ENCODE measurements around the gene PLEKHG3.
A peak's percentile ranks its signal among the peaks of the same experiment; 100 is the strongest.

Gene PLEKHG3

DNA sequence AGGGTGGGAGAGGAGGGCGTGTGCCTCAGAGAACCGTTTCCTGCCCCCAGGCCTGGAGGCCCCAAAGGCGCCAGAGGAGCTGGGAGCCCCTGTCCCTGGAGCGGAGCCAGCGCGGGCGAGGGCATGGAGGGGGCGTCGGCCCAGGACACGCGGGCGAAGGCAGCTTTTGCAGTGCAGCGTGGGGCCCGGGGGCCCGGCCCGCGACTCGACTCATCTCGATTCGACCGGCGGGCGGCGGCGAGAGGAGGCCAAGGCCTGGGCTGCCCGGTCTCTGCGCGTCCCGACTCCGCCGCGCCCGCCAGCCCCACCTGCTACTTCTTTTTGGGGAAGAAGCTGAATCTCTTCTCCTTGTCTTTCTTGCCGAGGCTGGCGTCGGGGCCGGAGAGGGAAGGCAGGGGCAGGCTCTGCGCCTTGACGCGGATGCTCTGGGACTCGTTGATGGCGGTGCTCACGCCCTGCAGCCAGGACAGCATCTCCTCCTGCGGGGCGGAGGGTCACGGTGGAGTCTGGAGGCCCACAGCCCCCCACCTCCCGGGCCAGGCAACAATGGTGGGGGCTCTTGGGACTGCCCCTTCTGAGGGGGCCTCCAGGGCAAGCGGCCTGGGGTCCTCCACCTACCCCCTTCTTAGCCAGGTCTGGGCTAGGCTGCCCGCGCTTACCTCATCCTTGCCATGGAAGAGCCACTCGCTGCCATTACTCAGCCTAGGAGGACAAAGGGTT, 44.9 kb downstream of the PLEKHG3 start:
- DNase-seq = no peak

GRCh38 chr14:64752909-64753308, 48.7 kb downstream of the PLEKHG3 start:
- no peak for DNase-seq

- no peak for DNase-seq
Measured at GRCh38 chr14:64753374-64753773, 49.1 kb downstream of the PLEKHG3 start.

DNA sequence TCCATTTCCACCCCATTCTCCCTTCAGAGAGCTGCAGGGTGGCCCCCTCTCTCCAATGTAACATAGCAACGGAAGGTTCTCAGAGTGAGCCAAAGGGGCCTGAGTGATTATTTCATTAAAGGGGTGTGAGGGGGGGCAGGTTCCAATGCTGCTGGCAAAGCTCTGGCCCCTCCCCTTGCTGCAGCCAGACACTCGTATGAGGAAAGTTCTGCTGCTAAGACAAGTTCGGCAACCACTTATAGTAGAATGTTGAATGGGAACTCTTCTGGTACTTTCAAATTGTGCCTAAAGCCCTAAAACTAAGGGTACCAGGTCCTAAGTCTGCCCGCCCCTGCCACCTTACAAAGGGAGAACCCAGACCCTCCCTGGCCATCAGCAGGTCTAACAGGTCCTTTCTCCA, 49.8 kb downstream of the PLEKHG3 start:
- DNase-seq = no peak

GRCh38 chr14:64754685-64755084, 50.5 kb downstream of the PLEKHG3 start:
- no peak for DNase-seq

DNA sequence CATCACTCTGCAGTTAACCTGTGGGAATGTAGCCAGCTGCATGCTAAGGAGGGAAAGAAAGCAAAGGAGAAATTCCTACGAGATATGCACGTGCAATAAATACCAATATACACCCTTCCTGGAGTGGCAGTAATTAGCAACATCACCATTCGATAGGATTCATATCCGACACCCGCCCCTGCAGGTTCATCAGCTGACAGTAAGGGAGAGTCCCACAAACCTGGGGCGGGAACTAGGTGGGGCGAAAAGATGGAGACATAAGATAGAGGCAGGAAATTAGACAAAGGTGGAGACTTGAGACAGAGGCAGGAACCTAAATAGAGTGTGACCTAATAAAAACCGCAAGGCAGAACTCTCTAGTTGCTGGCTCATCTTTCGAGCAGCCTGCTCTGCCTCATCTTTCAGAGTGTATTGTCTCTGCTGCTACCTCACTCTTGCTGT, 51.6 kb downstream of the PLEKHG3 start:
- peak; percentile 84 for DNase-seq

- no peak for DNase-seq
Measured at GRCh38 chr14:64756712-64757111, 52.5 kb downstream of the PLEKHG3 start.

DNA sequence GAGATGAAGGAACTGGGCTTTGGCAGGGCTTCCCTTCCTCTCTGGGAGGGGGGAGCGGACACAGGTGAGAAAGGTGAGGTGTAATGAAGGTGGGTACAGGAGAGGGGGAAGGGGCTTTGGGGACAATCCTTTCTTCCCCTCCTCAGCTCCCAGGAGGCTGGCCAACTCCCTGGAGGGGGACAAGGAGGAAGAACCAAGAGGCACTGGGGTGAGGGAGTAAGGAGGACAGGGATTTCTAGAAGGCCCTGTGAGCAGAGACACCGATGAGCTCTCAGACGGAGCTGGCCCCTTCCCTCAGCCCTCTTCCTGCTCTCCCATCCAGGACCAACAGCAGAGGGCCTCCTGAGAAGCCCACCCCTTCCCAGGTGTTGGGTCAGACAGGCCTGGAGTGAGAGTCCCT, 53.4 kb downstream of the PLEKHG3 start:
- no peak for DNase-seq

- DNase-seq = peak; percentile 19
Measured at GRCh38 chr14:64758025-64758521, 53.8 kb downstream of the PLEKHG3 start.

DNA sequence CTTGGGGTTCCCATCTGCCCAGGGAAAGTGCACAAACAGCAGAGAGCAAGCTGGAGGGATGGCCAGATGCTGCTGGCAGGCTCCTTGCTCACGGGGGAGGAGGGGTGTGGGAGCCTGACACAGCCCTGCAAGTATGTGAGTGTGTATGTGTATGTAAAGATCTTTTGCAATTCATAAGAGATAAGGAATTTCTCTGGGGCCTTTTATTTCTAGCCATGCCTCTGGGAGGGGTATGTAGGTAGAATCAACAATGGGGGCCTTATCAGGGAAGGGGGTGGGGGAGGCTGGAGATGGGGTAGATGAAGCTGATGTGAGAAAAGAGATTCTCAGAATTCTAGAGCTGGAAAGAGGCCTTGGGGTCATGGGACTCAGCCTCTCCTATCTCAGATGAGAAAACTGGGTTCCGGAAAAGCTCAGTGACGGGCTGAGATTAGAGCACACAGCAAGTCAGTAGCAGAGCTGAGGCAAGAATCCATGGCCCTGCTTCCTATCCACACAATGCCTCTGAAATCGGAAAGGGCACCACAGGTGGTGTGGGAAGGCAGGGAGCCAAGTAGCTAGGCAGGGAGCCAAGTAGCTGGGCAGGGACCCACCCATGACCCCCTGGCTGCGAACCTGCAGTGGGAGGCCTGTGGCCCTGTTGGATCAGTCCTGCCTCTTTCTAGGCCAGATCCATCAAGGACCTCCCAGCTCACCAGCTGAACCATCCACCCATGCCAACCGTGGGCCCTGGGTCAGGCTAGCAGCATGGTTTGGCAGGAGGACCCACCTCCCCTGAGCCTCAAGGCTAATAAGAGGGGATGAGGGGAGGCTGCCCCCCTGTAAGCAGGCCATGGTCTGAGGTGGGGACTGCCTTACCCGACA, 54.7 kb downstream of the PLEKHG3 start:
- no peak for DNase-seq

DNA sequence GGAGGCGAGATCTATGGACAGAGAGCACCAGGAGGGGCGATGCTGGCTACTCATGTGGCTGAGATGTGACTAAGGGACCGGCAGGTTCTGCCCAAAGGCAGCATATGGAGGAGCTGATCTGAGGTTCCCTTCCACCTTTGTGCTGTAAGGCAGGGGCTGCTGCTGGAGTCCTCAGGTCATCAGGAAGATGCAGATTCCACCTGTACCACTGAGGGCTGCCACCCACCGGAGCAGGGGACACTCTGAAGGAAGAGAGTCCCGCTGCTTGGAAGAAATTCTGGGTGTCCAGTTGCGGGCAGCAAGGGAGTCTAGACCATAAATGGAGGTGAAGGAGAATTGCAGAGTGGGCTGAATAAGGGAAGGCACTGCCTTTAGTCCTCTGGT, 55.3 kb downstream of the PLEKHG3 start:
- DNase-seq = no peak

- peak; percentile 68 for DNase-seq
Measured at GRCh38 chr14:64760146-64760755, 56.0 kb downstream of the PLEKHG3 start.

- DNase-seq = no peak
Measured at GRCh38 chr14:64760916-64761315, 56.7 kb downstream of the PLEKHG3 start.

GRCh38 chr14:64761441-64762043, 57.3 kb downstream of the PLEKHG3 start:
- DNase-seq = no peak

DNA sequence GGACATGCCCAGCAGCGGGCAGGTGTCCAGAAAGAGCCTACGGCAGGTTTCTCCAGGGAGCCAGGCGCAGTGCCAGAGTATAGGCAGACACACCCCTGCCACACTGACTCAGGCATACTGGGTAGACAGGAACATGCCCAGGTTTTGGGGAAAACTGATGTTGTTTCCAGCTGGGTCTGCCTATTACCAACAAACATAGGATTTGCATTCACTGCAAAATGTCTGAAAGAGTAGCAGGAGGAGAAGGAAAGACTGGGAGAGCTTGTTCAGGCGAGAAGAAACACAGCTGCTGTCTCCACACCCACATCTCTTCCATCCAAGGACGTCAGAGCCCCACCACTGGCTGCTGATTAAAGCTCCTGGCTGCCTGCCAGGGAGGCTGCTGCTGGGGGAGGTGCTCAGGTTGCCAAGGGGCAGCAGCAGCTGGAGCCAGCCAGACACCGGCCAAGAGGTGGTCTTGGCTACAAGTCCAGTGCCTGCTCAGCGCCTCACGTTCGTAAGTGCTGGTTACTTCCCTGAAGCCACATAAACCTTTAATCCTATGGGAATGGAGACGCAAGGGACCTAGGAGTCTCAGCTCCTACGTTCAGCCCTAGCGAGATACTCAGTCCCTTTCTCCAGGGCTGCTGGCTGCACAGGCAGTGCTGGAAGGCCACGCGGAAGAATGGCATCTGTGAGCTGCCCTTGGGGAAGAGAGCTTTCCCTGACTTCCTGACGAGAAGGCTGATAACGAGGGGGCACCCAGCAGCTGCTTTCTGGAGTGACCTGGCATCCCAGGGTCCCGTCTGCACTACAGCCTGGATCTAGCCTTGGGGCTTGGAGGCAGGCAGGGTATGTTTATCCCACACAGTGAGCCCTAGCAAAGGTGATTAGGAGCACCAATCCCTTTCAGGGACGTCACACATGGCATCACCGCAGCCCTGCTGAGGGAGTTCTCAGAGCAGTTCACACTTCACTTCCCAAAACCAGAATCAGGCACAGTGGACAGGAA, 58.1 kb downstream of the PLEKHG3 start:
- DNase-seq = peak; percentile 60

DNA sequence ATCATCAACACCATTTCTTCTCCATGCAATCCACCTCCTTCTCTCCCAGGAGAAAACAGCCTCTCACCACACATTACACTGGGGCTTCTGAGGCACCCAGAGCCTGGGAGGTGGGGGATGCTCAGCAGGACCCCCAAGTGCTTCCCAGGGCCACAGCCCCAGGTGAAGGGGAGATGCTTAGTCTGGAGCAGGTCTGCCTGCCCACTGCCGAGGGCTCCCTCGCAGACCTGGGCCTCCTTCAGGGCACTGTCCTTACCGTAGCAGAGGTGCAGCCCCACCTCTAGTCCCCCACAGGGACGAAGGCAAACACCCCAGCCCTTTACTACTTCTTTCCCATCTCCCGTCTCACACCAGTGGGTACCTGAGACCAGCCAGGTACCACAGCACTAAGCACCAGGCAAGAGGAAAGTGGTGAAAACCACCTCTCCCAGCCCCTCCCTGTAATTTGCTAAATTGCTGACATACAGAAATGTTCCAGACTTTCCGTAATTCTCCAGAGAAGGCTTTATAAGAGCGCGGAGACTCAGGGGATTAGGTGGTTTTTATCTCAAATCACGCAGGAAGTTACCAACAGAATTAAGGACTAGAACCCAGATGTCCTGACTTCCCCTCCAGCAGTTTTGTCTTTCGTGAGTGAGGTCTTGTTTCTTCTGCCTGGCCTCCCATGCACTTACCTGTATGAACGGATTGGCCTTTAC, 59.0 kb downstream of the PLEKHG3 start:
- no peak for DNase-seq

GRCh38 chr14:64763801-64764621, 59.8 kb downstream of the PLEKHG3 start:
- peak; percentile 20 for DNase-seq

DNA sequence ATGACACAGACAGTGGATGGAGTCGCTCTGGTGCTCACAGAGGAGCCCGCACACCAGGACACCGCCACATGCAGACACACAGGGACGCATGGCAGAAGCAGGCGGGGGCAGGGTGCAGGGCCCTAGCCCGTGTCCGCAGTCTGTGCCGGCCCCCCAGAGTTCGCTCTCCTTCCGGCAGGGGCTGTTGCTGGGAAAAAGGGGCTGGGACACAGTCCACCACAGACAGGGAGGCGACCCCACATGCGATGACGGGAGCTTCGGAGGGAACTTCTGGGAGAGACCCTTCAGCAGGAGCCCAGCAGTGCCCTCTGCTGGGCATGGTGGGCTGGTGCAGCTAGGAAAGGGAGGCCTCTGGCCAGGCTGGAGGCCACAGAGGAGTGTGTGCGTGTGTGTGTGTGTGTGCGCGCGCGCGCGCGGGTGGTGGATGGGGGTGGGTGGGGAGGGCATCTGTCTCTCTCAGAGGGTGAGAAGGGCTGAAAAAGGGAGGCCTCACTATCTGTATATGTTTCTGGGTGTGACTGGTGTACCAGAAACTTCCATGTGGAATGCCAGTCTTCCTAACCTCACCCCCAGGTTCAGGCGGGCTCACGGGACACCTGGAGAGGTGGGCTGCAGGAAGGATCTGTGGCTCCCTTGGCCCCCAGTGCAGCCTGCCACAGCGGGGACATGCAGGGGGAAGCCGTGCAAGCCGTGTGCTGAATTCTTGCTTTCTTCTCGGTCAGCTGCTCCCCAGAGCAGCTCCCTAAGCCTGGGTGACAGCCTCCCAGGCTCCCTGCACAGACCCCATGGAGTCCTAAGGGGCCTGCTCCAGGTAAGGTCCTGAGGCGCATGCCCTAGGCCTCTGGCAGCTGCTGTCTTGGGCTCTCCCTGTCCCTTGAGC, 60.7 kb downstream of the PLEKHG3 start:
- DNase-seq = peak; percentile 75

DNA sequence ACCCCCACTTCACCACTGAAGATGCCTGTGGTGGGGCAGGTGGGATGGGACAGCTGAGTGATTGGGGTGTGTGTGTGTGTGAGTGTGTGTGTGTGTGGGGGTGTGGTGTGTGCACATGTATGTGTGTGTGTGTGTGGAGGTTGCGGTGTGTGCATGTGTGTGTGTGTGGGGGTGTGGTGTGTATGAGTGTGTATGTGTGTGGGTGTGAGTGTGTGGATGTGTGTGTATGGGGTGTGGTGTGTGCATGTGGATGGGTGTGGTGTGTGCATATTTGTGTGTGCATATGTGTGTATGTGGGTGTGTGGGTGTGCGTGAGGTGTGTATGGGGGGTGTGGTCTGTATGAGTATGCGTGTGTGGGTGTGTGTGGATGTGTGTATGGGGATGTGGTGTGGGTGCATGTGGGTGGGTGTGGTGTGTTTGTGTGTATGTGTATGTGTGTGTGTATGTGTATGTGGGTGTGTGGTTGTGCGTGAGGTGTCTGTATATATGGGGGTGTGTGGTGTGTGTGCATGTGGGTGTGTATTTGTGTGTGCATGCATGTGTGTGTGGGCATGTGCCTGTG, 61.6 kb downstream of the PLEKHG3 start:
- no peak for DNase-seq
